Embryonic facial prominence (tissue), 1 donor: ENCODE data around the gene NSF.
"Not testable (repeated sequence)": the region's sequence is repeated elsewhere in the genome, so short reads cannot be mapped to it uniquely, and the experiment has no call there.

ENCODE experiments used
- DNase-seq: peaks from one replicate; pipeline ENCODE4 v3.0.0-alpha.2; 2016; ENCODE audit errors: extremely low spot score

The NSF gene

DNA sequence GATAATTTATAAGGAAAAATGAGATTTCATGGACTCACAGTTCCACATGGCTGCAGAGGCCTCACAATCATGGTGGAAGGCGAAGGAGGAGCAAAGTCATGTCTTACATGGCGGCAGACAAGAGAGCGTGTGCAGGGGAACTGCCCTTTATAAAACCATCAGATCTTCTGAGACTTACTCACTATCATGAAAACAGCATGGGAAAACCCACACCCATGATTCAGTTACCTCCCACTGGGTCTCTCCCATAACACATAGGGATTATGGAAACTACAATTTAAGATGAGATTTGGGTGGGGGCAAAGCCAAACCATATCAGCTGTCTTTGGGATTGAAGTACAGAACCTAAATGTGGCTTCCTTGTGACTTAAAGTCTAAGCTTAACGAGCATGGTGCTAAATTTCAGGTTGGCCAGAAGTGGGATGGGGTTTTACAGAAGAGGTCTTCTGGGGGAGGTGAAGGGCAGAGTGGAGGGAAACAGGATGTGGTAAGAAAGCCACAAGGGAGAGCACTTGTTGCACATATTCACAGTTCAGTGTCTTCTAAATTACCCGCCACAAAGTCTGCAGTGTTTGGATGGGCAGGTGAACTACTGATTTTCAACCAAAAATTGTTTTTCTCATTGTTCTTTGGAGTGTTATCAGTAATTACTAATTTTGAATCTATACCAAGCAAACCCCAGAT lies 38.4 kb downstream of the NSF start:
- DNase-seq = not testable (repeated sequence)

DNA sequence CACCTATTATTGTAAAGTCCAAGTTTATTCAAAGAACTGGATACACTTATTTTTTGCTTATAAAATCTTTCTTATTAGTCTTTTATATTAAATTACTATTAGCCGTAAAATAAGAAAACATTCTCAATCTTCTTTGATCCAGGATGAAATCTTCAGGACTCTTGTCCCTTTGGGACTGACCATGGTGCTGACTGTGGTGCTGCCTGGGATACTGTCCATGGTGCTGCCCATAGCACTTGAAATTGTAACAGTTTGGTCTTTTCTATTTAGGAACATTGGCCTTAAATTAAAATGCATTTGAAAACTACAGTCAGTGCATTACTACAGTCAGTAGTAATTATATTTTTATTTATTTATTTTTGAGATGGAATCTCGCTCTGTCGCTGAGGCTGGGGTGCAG lies 41.7 kb downstream of the NSF start:
- not testable (repeated sequence) for DNase-seq

DNA sequence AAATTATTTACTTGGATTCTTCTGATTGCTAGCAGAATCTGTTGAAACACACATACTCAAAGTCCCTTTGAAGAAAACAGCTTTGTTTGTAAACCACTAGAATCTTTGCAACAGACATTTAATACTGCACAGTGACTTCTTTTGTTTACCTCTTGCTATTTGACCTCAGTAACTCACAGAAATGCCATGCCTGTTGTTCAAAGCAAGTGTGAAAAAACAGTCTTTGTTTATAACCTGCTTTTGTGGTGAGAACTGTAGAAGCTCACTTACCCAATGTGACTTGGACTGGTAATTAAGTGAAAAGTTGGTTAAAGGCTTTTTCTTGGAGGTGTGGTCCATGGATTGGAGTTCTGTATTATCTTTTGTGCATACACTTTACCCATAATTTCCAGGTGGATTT lies 44.4 kb downstream of the NSF start:
- not testable (repeated sequence) for DNase-seq

DNA sequence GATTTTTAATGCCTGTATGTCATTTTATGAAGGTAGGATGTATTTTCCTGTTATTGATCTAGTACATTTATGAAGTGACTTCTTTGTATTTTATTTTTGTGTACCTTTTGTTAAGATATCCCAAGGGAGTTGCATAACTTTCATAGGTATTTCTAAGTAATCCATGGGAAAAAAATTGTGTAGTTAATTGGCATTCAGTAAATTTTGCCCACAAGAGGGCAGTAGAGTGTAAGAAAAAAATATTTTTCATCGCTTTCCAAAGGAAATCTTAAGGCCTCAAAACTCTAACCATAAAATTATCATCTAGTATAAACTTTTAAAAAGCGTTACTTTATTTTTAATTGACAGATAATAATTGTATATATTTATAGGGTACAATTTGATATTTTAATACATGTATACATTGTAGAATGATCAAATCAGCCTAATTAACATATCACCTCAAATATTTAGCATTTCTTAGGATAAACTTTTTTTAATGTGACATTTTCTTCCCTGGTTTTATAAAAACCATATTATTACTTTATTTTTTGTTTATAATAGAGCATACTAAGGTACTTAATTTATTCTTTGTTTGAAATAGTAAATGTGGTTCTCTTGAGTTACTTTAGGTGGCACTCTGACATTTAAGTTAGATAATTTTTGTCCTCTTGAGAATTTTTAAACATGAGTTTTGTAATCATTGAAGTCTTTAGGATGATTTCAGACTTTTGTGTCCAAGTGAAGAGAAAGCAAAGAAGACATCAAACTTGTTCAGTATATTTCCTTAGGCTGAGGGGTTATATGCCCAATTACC lies 51.6 kb downstream of the NSF start:
- not testable (repeated sequence) for DNase-seq

DNA sequence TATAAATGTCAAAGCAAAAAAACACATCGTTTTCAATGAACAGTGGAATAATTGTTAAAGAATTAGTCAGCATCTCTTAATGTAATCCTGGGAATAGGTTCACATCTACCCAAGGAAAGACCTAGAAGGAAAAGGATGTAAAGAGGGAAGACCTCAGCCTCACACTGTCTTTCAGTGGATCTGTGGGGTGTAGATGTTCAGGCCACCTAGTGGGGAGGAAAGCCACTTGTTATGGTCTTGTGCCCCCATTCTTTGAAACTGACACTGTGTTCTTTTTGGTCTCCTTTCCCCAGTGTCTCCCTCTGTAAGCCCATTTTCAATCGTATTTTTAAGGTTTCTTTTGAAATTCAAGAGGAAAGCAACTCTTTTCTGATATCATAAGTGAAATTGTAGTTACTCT lies 56.8 kb downstream of the NSF start:
- DNase-seq = not testable (repeated sequence)

DNA sequence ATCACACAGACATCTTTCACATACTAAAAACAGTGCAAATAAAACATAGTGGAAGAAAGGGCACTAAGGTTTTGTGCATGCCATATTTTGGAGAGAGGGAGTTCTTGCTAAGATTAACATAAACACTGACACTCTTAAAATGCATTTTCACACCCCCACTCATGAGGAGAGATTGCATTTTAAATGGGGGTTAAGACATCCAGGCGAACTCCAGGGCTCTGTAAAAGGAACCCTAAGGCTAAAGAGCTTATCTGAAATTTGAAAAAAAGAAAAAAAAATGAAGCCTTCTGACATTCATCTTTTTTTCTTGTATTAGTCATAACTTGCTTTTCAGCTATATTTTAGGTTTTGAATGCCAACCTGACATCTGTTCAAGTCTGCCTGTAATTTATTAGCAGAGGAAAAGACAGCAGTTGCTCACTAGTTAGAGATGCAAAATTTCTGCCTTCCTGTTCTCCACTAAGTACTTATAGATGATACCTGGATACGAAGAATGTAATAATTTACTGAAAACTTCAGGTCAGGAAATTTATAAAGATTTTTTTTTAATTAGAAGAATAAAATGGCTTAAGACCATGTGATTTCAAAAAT lies 57.3 kb downstream of the NSF start:
- DNase-seq = not testable (repeated sequence)

DNA sequence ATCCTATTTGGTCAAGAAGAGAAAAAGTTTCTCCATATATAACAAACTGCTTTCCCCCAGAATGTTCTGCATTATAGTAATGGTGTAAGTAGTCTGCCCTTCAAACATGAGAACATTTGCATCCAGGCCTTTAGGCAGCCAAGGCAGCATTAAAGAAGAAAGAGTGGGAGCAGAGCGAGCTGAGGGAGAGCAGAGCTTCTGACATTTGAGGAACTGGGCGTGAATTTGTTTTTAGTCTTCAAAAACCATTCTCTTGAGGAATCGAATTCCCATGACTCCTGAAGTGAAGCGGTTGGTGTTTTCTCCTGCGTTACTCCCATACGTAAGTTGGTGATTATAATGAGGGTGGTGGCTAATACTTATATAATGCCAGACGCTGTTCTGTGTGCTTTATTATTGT lies 58.8 kb downstream of the NSF start:
- not testable (repeated sequence) for DNase-seq

DNA sequence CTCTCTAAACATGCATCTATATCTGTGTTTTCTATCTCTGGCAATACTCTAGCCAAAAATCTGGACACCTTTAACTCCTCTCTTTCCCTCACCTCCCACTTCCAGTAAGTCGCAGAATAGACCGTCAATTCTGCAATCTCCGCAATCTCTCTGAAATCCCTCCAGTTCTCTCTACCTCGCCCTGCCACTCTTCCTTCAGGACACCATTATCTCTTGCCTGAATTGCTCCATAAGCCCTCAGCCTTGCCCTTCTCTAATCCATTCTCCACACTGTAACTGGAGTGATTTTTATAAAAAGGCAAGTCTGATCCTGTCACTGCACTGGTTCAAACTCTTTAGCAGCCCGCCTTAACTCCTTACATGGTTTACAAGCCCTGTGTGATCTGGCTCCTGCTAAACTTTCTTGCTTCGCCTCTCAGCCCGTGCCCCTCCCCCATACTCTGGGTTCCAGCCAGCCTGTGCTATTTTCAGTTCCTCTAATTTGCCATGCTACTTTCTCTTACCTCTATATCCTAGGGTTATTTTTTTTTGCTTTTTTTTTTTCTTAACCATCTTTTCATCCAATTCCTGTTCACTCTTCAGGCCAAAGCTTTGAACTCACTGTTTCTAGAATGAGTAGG lies 61.7 kb downstream of the NSF start:
- DNase-seq = not testable (repeated sequence)

DNA sequence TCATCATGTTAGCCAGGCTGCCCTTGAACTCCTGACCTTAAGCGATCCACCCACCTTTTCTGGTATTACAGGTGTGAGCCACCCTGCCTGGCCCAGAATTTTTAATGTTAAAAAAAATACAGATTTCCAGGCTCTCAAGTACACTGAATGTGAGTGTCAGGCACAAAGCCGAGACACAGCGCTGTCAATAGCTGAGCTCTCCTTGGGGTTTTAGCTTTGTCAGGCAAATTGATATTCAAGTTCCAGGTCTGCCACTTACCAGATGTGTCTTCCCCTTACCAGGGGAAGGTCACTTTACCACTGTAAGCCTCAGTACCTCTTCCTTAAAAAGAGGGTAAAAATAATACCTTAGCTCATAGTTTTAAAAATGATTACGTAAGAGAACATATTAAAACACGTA lies 67.8 kb downstream of the NSF start:
- not testable (repeated sequence) for DNase-seq

DNA sequence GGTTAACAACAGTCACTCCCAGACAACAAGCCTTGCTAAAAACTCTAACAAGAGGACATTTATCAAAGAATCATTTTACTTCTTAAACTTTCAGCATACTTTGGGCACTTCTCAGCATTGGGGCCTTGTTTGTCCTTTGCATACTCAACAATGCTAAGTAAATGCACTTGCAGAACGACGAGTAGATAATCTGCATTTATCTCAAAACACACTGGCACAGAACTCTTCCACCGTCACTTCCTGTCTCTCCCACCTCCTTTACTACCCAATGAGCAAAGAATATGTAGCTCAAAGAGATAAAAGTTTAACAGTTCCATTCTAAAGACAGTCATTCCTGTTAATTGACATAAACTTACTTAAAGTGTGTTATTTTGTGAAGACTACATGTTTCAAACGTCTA lies 69.2 kb downstream of the NSF start:
- DNase-seq = not testable (repeated sequence)

DNA sequence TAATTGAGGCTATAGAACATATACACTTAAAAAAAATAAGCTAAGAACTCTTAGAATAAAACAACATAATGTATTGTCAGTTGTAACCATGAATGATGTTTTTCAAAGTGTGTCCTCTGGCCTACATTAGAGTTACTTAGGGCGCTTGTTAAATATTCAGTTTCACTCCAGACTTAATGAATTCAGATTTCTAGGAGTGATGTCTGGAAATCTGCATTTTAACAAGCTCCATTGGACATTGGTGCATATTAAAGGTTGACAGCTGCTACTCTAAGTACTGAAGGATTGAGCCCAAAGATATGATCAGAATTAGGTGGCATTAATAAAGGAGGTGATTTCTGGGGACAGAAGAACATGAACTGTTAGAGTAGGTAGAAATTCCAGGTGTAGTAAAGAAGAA lies 72.7 kb downstream of the NSF start:
- DNase-seq = not testable (repeated sequence)

DNA sequence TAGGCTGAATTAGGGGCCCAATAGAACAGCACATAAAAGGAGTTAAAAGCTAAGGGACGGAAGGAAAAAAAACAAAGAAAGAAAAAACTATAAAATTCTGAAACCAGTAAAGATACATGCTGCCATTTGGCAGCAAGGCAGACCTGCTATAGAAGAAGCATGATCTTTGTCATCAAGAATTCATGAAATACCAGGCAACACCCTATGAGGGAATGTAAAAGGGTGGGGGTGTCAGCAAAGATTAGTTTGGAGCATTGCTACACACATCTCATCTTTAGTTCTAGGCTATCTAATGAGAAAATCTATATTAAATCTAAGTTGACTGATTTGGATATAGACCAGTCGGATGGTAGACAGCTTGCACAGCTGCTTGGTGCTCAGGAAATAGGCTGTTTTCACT lies 73.1 kb downstream of the NSF start:
- not testable (repeated sequence) for DNase-seq

DNA sequence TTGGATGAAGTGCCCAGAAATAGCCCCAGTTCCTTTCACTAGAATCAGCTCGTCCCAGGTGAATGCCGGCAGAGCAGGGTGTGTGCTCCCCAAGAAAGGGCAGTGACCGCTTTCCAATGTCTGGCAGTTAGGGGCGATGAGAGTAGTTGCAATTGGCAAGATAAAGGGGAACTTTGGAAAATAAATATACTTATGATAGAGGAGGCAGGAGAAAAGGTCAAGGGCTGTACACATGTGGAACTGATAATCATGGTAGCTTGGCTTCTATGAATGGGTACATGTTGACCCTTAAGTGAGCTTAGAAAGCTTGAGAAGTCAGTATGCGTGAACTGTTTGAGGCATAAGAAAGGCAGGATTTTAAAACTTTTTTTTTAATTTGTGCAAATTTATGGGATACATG lies 75.5 kb downstream of the NSF start:
- peak; percentile 1 for DNase-seq

DNA sequence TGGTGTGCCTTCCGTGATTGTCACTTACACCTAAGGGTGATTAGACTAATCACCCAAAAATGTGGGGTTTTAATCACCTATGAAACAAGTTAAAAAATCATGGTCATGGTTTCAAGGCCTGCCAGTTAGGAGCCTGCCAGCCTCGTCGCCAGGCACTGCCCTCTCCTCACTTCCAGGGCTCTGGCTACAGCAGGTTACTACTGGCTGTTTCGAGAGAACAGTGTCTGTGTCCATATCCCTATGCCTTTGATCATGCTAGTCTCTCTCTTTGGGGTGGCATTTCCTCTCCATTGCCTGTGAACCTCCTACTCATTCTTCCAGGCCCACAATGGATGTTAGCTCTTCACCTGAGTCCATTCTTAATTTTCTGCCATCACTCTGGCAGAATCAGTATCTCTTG lies 80.3 kb downstream of the NSF start:
- DNase-seq = not testable (repeated sequence)

DNA sequence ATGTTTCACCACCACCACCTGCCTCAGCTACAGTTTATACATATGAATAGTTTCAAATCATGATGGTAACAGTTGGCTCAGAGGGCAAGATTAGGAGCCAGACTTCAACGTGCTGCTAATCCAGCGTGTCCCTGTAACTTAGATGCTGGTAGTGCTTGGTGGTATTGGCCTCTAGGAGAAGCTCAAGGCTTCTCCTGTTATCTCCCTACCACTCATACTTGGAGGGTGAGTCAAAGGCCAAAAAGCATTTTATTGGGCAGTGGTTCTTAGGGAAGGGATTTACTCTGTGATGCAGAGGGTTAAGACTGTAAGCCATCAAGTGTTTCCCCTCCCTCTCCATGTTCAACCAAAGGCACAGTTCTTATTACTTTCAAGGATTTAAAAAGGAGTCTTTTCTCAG lies 82.3 kb downstream of the NSF start:
- DNase-seq = not testable (repeated sequence)

DNA sequence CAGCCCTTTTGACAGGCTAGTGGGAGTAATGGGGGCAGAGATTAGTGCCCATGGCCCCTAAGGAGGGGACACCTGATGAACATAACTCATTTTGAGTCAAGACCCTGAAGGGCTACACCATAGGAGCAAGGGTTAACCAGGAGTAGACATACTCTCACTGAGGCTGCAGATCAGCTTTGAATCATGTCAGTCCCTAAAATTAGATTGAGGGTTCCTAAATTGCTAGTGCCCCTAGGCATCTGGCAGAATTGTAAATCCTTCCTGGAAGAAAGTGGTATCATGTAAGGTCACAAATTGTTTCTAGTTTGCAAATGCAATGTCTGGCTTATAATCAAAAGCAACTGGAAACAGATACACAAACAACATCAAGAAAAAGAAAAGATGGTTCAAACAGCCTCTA lies 87.3 kb downstream of the NSF start:
- DNase-seq = not testable (repeated sequence)

DNA sequence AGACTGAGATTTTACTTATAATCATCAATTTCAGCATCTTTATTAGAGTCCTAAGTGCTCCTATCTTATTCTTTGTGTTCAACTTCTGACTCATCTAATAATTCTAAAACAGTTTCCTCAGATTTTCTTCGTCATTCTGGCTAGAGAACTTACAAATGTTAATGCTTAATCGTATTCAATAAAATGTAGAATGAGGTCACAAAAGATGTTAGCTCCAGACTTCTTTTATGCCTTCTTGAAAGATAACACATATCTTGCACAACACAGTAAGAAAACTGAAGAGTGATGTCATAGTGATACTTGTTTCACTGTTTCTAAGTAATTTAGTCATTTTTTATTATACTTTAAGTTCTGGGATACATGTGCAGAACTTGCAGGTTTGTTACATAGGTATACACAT lies 93.2 kb downstream of the NSF start:
- not testable (repeated sequence) for DNase-seq

DNA sequence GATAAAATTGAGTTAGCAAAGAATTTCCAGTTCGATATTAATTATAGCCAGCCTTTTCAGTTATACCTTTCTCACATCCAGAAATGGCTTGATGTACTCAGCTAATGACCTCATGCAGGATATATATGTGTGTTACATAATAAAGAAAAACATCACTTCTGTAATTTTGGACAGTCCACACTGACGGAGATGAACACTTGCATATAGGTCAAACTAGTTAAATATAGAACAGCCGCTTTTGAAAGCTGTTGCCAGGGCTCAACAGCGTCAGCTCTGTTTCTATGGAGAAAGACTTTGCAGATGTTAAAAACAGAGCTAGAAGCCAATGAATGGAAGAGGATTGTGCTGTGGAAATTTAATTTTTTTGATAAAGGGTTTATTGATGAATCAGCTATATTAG lies 94.8 kb downstream of the NSF start:
- DNase-seq = not testable (repeated sequence)

DNA sequence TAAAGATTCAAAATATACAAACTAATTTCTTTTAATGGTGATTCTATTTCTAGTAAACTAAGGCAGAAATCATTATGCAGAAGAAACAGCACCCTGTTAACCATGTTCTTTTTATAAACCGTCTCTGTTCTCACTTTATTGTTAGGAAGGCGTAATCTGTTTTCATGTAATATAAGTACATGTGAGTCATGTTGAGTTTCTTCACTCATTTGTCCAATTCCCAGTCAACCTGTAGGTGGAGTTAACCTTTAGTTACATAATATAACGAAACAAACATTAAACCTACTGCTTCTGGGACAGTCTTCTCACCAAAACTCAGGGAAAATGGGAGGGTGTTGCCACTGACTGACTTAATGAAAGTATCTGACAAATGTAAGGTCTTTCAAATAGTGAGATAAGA lies 101.7 kb downstream of the NSF start:
- not testable (repeated sequence) for DNase-seq

DNA sequence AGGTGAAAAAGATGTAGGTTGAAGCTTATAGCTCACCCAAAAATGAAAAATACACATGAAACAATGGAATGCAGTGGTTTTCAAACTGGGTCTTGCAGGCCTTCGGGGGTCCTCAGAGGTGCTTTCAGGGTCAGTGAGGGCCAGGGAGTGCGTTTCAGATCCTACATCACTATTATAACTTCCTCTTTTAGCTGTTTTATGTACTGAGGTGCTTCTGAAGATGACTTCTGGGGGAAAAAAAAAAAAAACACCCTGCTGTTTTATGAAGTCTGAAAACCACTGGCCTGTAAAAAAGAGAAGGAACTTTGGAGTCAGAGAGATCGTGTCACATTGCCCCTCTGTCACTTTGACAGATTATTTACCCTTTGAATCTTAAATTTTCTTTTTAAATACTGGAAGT lies 102.8 kb downstream of the NSF start:
- DNase-seq = not testable (repeated sequence)

DNA sequence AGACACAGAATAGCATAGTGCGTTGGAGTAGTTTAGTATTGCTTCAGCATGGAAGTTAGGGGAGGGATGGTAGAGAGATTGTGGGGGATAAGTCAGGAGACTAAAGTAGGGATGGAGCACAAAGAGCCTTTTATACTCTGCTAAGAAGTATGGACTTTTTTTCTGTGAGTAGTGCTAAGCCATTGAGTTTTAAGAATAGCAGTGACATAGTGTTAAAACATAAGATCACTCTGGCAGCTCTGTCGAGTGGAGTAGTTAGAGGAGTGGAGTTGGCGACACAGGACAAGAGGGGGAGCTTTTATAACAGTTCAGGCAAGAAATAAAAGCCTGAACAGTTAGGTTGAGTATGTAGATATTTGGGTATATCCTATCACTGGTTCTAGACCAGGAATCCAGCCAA lies 106.1 kb downstream of the NSF start:
- DNase-seq = not testable (repeated sequence)

DNA sequence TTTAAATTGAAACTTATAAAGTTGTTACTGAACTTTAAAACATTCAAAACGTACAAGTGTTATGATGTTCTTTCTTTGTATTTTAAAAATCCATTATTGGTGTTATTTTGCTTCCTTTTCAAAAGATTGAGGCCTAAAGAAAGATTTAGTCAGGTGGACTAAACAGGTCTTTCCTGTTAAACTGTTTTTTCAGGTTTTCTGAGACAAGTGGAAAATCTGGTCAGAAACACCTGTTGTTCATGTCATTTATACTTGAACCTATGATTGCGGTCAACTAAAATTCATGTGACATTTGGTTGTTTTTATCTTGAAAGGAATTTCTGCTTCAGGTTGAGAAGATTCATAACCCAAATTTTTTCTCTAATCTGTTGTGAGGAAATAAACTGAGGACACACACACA lies 108.5 kb downstream of the NSF start:
- DNase-seq = not testable (repeated sequence)
